Neutrophil (primary cell): ENCODE measurements around the gene CDK9.

ENCODE experiments used
- H3K27ac ChIP-seq: fragments of 200-600 bp; sonication (generic); 2 replicates; pipeline ENCODE4 v1.5.1; 2016; ENCODE audit warnings: mild to moderate bottlenecking, moderate library complexity
- H3K27me3 ChIP-seq: fragments of 200-600 bp; sonication (generic); 2 replicates; pipeline ENCODE4 v1.6.0; 2016; ENCODE audit warnings: mild to moderate bottlenecking
- H3K36me3 ChIP-seq: fragments of 200-600 bp; sonication (generic); 2 replicates; pipeline ENCODE4 v1.5.1; 2017
- H3K4me1 ChIP-seq, 2 experiments: fragments of 200-600 bp in 1 of 2; sonication (generic) in 1 of 2; 1 replicate in 1 of 2; 2 replicates in 1 of 2; pipeline versions ENCODE4 v1.5.1 to v1.6.1; 2013 to 2016; ENCODE audit warnings: low read depth in 1 of 2, low read length in 1 of 2, mild to moderate bottlenecking in 1 of 2, moderate library complexity in 1 of 2; ENCODE audit not compliant: control insufficient read depth in 1 of 2, insufficient read depth in 1 of 2
- H3K4me3 ChIP-seq, 2 experiments: fragments of 200-600 bp in 1 of 2; sonication (generic) in 1 of 2; 1 replicate in 1 of 2; 2 replicates in 1 of 2; pipeline ENCODE4 v1.5.1; 2013 to 2016; ENCODE audit warnings: low read depth in 1 of 2, low read length in 1 of 2, mild to moderate bottlenecking in 1 of 2, moderate library complexity in 1 of 2
- H3K9me3 ChIP-seq: fragments of 200-600 bp; sonication (generic); 2 replicates; pipeline ENCODE4 v1.5.1; 2016
- TF ChIP-seq, protein P1 (sequence below): fragments of 200-600 bp; sonication (generic); IDR thresholded peaks from 2 replicates; pipeline ENCODE4 v1.5.1; 2016; ENCODE audit warnings: antibody characterized with exemption

Gene CDK9

DNA sequence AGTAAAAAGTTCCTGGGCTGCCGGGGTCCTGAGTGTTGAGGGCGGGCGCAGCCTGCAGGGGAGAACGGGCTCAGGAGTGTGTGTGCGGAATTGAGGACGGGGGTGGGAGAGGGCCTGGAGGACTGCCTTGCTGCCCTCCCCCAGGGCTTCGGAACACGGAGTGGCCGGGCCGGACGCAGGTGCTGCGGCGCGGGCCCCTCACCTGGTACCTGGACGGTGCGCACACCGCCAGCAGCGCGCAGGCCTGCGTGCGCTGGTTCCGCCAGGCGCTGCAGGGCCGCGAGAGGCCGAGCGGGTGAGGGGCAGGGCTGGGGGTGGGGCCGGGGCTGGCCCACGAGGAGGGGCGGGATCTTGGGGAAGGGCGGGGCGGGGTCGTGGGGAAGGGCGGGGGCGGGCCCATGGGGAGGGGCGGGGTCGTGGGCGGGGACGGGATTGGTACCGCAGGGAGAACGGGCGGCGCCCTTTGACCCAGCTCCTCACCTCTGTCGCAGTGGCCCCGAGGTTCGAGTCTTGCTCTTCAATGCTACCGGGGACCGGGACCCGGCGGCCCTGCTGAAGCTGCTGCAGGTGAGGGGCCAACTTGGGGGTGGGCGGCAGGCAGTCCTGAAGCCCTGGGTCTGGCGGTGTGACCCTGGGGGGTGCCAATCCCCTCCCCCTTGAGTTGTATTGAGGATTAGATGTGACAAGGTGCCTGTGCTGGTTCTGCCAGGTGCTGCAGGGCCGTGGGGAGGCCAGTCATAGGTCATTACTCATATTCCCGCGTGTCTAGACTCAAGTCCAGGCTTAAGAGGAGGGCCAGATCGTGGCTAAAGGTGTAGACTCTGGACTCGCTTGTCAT is 23.9 kb downstream of the CDK9 start:
- H3K9me3 ChIP-seq, result no peaks in the 10 kb centered on the region
- no peak overlapping the region for H3K4me3 ChIP-seq
- peaks cover 0 to 5% of the 10 kb centered on the region in 2 experiments for H3K4me1 ChIP-seq
- peaks cover 9% of the 10 kb centered on the region for H3K36me3 ChIP-seq
- no peak overlapping the region for H3K27ac ChIP-seq
- no peaks in the 10 kb centered on the region for H3K27me3 ChIP-seq
- TF ChIP-seq, protein P1, sequence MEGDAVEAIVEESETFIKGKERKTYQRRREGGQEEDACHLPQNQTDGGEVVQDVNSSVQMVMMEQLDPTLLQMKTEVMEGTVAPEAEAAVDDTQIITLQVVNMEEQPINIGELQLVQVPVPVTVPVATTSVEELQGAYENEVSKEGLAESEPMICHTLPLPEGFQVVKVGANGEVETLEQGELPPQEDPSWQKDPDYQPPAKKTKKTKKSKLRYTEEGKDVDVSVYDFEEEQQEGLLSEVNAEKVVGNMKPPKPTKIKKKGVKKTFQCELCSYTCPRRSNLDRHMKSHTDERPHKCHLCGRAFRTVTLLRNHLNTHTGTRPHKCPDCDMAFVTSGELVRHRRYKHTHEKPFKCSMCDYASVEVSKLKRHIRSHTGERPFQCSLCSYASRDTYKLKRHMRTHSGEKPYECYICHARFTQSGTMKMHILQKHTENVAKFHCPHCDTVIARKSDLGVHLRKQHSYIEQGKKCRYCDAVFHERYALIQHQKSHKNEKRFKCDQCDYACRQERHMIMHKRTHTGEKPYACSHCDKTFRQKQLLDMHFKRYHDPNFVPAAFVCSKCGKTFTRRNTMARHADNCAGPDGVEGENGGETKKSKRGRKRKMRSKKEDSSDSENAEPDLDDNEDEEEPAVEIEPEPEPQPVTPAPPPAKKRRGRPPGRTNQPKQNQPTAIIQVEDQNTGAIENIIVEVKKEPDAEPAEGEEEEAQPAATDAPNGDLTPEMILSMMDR, result no peak

DNA sequence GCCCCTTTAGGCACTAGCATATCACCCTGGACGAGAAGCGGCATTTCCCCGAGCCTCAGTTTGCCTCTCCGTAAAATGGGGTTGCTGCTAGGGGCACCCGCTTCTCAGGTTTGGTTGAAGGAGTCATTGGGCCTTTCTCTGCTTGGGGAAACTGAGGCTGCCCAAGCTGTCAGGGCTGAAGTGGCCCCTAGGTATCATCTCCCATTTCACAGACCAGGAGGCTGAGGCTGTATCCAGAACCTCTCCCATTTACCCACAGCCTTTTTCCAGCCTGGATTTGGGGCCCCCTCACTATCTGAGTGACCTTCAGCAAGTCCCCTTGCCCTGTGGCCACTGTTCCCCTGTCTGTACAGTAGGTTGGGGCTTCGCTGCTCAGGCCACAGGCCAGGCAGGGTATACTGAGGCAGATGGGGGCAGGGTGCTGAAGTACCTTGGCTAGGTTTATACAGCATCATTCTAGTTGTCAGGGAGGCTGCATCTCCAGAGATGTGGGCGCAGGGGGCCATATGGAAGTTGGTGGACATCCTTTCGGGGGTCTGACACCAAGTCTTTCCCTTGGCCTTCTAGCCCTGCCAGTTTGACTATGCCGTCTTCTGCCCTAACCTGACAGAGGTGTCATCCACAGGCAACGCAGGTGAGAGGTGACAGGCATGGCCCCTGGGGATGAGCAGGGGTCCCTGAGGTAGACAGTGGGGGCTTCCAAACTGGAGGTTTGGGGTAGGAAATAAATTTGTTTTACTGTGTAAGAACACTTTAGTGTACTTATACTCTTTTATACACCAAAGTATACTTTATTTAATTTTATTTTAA is 24.7 kb downstream of the CDK9 start:
- H3K9me3 ChIP-seq, result no peaks in the 10 kb centered on the region
- H3K36me3 ChIP-seq, result peaks cover 9% of the 10 kb centered on the region
- TF ChIP-seq, protein P1, result no peak
- H3K27ac ChIP-seq, result no peak overlapping the region
- H3K4me1 ChIP-seq, result peaks cover 0 to 5% of the 10 kb centered on the region in 2 experiments
- H3K4me3 ChIP-seq, result no peak overlapping the region
- H3K27me3 ChIP-seq, result no peaks in the 10 kb centered on the region

DNA sequence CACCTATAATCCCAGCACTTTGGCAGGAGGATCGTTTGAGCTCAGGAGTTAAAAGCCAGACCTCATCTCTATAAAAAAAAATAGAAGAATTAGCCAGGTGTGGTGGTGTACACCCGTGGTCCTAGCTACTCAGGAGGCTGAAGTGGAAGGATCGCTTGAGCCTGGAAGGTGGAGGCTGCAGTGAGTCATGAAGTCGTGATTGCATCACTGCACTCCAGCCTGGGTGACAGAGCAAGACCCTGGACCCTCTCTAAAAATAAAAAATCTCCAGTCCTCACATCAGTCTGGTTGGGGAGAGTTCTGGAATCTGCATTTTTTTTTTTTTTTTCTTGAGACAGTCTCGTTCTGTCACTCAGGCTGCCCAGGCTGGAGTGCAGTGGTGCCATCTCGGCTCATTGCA is 26.2 kb downstream of the CDK9 start:
- H3K36me3 ChIP-seq, result peaks cover 9% of the 10 kb centered on the region
- H3K27me3 ChIP-seq, result no peaks in the 10 kb centered on the region
- no peak overlapping the region for H3K4me3 ChIP-seq
- no peaks in the 10 kb centered on the region for H3K9me3 ChIP-seq
- TF ChIP-seq, protein P1, result no peak
- peaks cover 0 to 5% of the 10 kb centered on the region in 2 experiments for H3K4me1 ChIP-seq
- no peak overlapping the region for H3K27ac ChIP-seq

DNA sequence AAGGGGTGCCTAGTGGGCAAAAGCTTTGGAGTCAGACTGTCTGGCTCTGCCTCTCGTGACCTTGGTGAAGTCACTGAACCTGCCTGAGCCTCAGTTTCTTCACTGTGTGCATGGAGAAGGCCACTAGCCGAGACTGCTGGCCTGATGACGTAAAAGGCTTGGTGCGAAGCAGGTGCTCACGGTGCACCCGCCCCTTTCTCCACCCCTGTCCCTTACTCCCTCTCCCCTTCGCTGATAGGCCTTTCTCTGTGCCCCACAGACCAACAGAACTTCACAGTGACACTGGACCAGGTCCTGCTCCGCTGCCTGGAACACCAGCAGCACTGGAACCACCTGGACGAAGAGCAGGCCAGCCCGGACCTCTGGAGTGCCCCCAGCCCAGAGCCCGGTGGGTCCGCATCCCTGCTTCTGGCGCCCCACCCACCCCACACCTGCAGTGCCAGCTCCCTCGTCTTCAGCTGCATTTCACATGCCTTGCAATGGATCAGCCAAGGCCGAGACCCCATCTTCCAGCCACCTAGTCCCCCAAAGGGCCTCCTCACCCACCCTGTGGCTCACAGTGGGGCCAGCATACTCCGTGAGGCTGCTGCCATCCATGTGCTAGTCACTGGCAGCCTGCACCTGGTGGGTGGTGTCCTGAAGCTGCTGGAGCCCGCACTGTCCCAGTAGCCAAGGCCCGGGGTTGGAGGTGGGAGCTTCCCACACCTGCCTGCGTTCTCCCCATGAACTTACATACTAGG is 27.3 kb downstream of the CDK9 start:
- H3K4me1 ChIP-seq, result peaks cover 0 to 5% of the 10 kb centered on the region in 2 experiments
- H3K36me3 ChIP-seq, result peaks cover 9% of the 10 kb centered on the region
- no peak overlapping the region for H3K27ac ChIP-seq
- H3K4me3 ChIP-seq, result no peak overlapping the region
- H3K9me3 ChIP-seq, result no peaks in the 10 kb centered on the region
- TF ChIP-seq, protein P1, result no peak
- no peaks in the 10 kb centered on the region for H3K27me3 ChIP-seq

DNA sequence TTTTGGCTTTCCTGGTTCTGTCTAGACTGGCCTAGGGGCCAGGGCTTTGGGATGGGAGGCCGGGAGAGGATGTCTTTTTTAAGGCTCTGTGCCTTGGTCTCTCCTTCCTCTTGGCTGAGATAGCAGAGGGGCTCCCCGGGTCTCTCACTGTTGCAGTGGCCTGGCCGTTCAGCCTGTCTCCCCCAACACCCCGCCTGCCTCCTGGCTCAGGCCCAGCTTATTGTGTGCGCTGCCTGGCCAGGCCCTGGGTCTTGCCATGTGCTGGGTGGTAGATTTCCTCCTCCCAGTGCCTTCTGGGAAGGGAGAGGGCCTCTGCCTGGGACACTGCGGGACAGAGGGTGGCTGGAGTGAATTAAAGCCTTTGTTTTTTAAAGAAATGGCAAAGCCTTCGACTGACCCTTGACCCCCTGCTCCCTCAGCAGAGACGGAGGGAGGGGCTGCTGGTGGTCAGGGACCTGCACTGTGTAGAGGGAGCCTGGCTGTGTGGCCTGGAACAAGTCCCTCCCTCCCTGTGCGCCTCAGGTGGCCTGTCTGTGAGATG is 27.9 kb downstream of the CDK9 start:
- Histone ChIP-seq H3K4me1 (peaks cover 0 to 5% of the 10 kb centered on the region in 2 experiments), H3K36me3 (peaks cover 9% of the 10 kb centered on the region), H3K9me3 (no peaks in the 10 kb centered on the region), H3K27me3 (no peaks in the 10 kb centered on the region), H3K27ac (no peak overlapping the region), H3K4me3 (no peak overlapping the region)
- TF ChIP-seq, protein P1, result no peak
